Ureter (tissue), 1 donor: Measurements from ENCODE around the gene UPF2. TPM values are rescaled to one million over a fixed set of nuclear protein-coding genes. Genes with fewer than 3 reads are reported as not detected.
"Not testable (repeated sequence)": the region's sequence is repeated elsewhere in the genome, so short reads cannot be mapped to it uniquely, and the experiment has no call there.

Experiments used
- DNase-seq: peaks from one replicate; pipeline ENCODE4 v3.0.0-alpha.2; 2020; ENCODE audit warnings: low spot score
- total RNA-seq: library from RNA; stranded (reverse); gene quantifications from one replicate; pipeline ENCODE4 v1.2.4, GENCODE V29; 2023
- donor health status: DM: yes; HTN: yes; CAD: no.

UPF2 gene
- total RNA-seq, 1 donor from 2014 or later: 25.6 TPM

DNA sequence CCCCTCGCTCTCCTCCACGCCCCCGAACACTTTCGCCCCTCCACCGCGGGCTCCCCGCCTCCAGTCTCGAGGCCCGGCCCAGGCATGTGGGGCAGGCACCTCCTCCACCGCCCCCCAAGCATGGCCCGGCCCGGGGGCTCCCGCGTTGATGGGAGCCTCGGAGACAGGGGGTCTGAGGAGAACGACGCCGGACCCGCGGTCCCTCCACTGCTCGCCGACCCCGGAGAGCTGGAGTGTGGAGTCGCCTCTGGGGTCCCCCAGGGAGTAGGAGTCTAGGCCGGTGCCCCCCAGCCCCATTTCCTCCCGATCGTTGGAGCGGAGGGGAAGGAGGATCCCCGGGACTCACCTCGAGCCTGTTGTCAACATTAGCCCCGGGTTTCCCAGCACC, 206 bp downstream of the UPF2 start:
- peak; percentile 64 for DNase-seq

DNA sequence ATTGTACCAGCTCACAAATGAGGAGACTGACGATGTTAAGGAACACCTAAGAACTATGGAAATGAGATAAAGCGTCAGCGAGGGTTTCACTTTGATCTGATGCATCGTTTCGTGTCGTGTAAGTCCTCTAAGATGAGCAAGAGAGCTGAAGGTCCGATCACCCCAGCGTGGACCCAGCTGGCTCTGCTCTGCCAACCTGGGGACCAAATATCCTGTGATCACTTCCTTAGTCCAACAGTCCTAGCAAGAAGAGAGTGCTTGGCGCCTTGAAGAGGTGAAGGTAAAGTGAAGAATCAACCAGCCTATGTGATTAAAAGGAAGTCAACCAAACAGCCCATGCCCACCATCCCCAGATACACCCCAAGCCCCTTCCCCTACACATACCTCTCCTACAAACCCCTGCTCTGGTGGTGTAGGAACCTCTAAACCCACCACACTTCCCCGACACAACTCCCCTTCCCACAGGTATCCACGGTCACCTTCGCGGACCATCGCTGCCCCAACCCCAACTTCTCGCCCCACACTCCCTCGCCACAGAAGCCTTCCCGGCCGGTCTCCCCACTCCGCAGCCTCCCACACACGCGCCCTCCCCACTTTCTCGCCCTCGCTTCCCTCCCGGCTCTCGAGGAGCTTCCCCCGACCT, 722 bp downstream of the UPF2 start:
- no peak for DNase-seq

GRCh38 chr10:12036073-12036655, 6.4 kb downstream of the UPF2 start:
- no peak for DNase-seq

- no peak for DNase-seq
Observed at GRCh38 chr10:12031404-12031803, 11.2 kb downstream of the UPF2 start.

GRCh38 chr10:12027539-12027938, 15.1 kb downstream of the UPF2 start:
- no peak for DNase-seq

- no peak for DNase-seq
Observed at GRCh38 chr10:12025591-12025990, 17.0 kb downstream of the UPF2 start.

DNA sequence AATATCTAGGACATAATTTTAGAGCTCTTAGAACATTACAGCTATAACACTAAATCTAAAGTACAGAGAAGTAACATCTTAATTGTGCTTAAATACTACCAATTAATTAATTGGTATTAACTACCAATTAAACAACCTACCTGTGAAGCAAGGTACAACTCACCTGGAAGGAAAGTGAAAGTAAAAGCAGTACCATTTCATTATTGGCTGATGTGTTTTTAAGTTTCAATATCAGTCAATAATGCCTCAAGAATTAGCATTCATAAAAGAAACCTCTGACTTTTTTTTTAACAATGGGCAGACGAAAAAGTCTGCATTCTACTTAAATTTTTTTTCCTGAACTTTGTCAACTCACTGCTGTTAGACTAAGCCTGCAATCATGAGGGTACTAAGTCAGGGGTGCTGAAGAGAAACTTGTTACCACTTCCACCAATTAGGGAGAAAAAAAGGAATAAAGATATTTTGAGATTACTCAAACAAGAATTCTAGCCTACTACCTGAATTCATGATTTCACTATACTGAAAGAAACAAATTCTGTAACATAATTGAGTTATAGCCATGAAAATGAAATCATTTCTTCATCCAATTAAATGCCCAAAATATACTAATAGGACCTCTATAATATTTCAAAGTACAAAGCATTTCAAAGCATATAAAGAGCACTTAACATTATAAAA, 19.9 kb downstream of the UPF2 start:
- DNase-seq: no peak

DNA sequence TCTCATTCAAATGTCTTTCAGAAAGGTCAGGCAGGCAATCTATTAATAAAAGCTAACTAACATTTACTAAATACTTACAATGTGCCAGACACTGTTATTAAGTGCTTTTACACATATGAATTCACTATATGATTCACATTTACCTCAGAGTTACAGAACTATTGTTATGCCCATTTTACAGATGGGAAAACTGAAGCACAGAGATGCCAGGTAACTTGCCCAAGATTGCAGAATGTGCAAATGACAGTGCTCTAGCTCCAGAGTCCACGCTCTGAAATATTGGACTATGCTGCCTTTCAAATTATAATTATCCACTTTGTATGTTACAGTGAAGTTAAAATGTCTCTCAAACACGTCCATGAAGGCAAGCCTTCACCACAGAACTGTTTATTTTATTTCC, 22.0 kb downstream of the UPF2 start:
- no peak for DNase-seq

DNA sequence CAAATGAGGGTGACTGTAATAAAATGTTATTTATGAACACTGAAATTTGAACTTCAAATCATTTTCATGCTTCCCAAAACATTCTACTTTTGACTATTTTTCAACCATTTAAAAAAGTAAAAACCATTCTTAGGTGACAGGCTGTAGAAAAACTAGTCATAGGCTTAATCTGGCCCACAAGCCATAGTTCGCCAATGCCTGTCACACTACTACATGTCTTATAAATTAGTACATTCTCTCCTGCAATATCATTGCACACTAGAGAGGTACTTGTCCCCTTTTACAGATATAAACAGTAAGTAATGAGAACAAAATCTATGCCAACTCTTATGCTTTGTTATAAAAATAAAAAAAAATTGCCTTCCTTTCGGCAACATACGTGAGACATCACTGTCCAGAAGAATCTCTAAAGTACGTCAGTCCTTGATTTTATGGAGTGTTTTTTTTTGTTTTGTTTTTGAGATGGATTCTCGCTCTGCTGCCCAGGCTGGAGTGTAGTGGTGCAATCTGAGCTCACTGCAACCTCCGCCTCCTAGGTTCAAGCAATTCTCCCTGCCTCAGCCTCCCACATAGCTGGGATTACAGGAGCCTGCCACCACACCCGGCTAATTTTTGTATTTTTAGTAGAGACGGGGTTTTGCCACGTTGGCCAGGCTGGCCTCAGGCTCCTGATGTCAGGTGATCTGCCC, 23.2 kb downstream of the UPF2 start:
- no peak for DNase-seq

GRCh38 chr10:12018438-12019282, 23.9 kb downstream of the UPF2 start:
- no peak for DNase-seq

GRCh38 chr10:12013926-12014325, 28.7 kb downstream of the UPF2 start:
- no peak for DNase-seq

GRCh38 chr10:12013391-12013790, 29.2 kb downstream of the UPF2 start:
- not testable (repeated sequence) for DNase-seq

DNA sequence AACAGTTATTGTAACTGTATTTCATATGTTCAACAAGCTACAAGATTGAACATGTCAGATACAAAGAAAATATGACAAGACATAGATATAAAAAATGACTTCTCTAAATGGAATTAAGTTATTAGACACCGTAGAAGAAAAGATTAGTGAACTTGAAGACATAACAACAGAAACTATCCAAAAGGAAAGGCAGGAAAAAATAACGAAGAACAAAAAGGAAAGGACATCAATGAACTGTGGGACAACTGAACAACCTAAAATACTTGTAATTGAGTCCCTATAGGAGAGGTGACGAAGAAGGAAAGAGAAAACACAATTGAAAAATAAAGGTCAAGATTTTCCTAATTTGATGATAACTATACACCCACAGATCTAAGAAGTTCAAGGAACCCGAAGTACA, 32.3 kb downstream of the UPF2 start:
- no peak for DNase-seq

GRCh38 chr10:12008842-12009241, 33.8 kb downstream of the UPF2 start:
- DNase-seq: not testable (repeated sequence)

- DNase-seq: no peak
Observed at GRCh38 chr10:12006671-12007070, 35.9 kb downstream of the UPF2 start.

DNA sequence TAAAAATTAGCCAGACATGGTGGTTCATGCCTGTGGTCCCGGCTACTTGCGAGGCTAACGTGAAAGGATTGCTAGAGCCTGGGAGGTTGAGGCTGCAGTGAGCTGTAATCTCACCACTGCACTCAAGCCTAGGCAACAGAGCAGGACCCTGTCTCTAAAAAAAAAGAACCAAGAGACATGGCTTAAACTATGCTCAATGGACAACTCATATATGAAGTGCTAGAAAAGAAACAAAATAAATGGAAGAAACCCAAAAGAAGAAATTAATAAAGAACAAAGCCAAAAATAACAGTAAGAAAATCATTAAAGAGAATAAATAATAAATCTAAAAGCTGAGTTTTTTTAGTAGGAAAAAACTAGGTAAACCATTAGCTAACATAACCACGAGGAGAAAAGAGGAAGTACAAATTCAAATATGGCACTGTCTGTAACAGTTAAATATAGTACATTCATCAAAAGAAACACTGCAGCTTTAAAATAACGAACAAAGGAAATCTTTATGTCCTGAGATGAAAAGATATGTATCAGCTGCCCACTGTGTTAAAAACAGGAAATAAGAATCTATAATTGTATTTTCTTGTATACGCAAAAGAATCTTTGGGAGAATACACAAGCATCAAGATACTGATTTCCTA, 48.7 kb downstream of the UPF2 start:
- no peak for DNase-seq

GRCh38 chr10:11988924-11989323, 53.7 kb downstream of the UPF2 start:
- no peak for DNase-seq

DNA sequence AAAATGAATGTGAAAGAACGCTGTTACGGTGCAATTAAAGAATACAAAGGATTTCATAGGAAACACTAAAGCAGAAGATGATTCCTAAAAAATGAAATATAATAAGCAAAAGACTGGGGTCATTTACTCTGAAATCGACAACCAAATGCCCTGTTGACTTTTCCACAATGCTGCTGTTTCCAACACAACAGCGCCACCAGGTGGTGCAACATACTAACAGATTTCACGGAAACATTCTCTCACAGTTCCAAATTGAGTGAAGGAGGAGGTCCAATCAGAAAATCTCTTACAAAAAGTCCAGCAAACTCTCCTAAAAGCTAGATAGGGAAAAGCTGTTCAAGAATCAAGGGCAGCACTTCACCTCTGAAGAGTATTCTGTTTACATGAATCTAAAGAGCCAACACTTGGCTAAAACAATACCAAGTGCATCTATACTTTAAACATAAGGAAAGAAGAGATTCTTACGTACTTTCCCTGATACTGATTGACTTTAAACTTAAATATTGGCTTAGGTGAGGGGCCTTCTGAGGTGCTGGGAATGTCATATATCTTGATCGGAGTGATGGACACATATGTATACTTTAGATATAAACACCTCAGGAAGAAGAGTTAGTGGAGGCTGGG, 55.9 kb downstream of the UPF2 start:
- DNase-seq: peak; percentile 77

- DNase-seq: no peak
Observed at GRCh38 chr10:11982253-11982652, 60.4 kb downstream of the UPF2 start.

- no peak for DNase-seq
Observed at GRCh38 chr10:11975795-11976194, 66.8 kb downstream of the UPF2 start.

DNA sequence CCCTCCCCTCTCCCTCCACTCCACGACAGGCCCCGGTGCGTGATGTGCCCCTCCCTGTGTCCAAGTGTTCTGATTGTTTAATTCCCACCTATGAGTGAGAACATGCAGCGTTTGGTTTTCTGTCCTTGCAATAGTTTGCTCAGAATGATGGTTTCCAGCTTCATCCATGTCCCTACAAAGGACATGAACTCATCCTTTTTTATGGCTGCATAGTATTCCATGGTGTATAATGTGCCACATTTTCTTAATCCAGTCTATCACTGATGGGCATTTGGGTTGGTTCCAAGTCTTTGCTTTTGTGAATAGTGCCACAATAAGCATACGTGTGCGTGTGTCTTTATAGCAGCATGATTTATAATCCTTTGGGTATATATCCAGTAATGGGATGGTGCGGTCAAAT, 70.1 kb downstream of the UPF2 start:
- not testable (repeated sequence) for DNase-seq
